Neural cell (in vitro differentiated cells): ENCODE data around the gene NHEJ1.

Experiments used
- CTCF ChIP-seq: fragments of 450-650 bp; IDR thresholded peaks from 2 replicates; pipeline ENCODE4 v1.5.1; 2014; ENCODE audit warnings: antibody characterized with exemption, mild to moderate bottlenecking, moderate library complexity; ENCODE audit not compliant: poor library complexity, severe bottlenecking
- EP300 ChIP-seq: fragments of 450-650 bp; conservative IDR thresholded peaks from 2 replicates; pipeline ENCODE4 v1.6.1; 2014; ENCODE audit warnings: antibody characterized with exemption, mild to moderate bottlenecking, moderate library complexity; ENCODE audit not compliant: poor library complexity, severe bottlenecking
- EZH2 ChIP-seq: fragments of 200-600, 300-800 bp; shearing (Covaris generic), sonication (generic); IDR thresholded peaks from 2 replicates; pipeline ENCODE4 v1.6.1; 2014; ENCODE audit warnings: antibody characterized with exemption, low read length, borderline replicate concordance, mild to moderate bottlenecking; ENCODE audit not compliant: insufficient read depth, poor library complexity, severe bottlenecking
- MXI1 ChIP-seq: fragments of 450-650 bp; conservative IDR thresholded peaks from 2 replicates; pipeline ENCODE4 v1.6.1; 2014; ENCODE audit warnings: antibody characterized with exemption, mild to moderate bottlenecking; ENCODE audit not compliant: poor library complexity, severe bottlenecking
- POLR2AphosphoS5 ChIP-seq: IDR thresholded peaks from 2 replicates; pipeline ENCODE4 v1.6.1; 2012
- RAD21 ChIP-seq: fragments of 450-650 bp; conservative IDR thresholded peaks from 2 replicates; pipeline ENCODE4 v1.6.1; 2014; ENCODE audit warnings: antibody characterized with exemption, mild to moderate bottlenecking, moderate library complexity

GRCh38 chr2:219082332-219082958, 78.2 kb downstream of the NHEJ1 start:
- TF ChIP-seq CTCF (no peak), EZH2 (no peak), RAD21 (no peak), EP300 (no peak), POLR2AphosphoS5 (no peak), MXI1 (no peak)
